Stomach (tissue), 4 donors: ENCODE results near the gene SLC5A1.

Source experiments
- CTCF ChIP-seq, 7 experiments: fragments of 450-650 bp in 4 of 7; fragments of 200-600 bp in 3 of 7; sonication (generic) in 3 of 7; IDR thresholded peaks; one replicate each; pipeline ENCODE4 v1.5.1; 2016 to 2019; ENCODE audit warnings: antibody characterized with exemption in 7 of 7, control low read depth in 2 of 7, mild to moderate bottlenecking in 1 of 7
- EP300 ChIP-seq: sonication (generic); formaldehyde crosslinking; IDR thresholded peaks from one replicate; pipeline ENCODE4 v1.6.1; 2017; ENCODE audit warnings: antibody characterized with exemption
- POLR2A ChIP-seq, 4 donors: fragments of 450-650 bp; IDR thresholded peaks; one replicate each; pipeline ENCODE4 v1.6.1; 2016; ENCODE audit warnings: antibody characterized with exemption in 4 of 4, control low read depth in 2 of 4, mild to moderate bottlenecking in 1 of 4, moderate library complexity in 1 of 4

DNA sequence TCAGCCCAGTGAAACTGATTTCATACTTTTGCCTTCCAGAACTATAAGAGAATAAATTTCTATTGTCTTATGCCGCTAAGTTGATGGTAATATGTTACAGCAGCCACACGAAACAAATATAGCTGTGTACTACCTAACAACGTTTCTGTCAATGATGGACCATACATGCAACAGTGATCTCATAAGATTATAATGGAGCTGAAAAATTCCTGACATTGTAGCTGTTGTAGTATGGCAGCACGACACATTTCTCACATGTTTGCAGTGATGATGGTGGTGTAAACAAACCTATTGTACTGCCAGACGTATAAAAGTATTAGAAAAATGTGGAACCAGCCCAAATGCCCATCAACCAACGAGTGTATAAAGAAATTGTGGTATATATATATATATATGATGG lies 5.8 kb upstream of the SLC5A1 start:
- TF ChIP-seq CTCF (IDR thresholded peaks at IDR 0.05) = no peak
- no peak for TF ChIP-seq POLR2A (IDR thresholded peaks at IDR 0.05)
- no peak for TF ChIP-seq EP300
